A673 (cell line): ENCODE measurements around the gene OMP.

ENCODE experiments used
- CTCF ChIP-seq: fragments of 300-800, 200-600 bp; sonication (generic); conservative IDR thresholded peaks from 2 replicates; pipeline ENCODE4 v1.5.1; 2017; ENCODE audit warnings: low read depth, mild to moderate bottlenecking, antibody characterized with exemption, low read length, moderate library complexity, mixed read lengths
- EZH2 ChIP-seq: fragments of 200-600 bp; sonication (generic); IDR thresholded peaks from 2 replicates; pipeline ENCODE4 v1.6.1; 2017; ENCODE audit warnings: borderline replicate concordance, low read depth, mild to moderate bottlenecking, mixed read lengths, antibody characterized with exemption, low read length; ENCODE audit not compliant: poor library complexity, severe bottlenecking

- TF ChIP-seq CTCF (no peak), EZH2 (no peak)
Measured at GRCh38 chr11:77148963-77149715, 46.5 kb downstream of the OMP start.
